Amniotic epithelial cell (primary cell): ENCODE results near the gene RAB34.

Experiments
- DNase-seq: peaks from one replicate; pipeline ENCODE4 v3.0.0-alpha.2; 2010; ENCODE audit warnings: low read depth

The RAB34 gene

GRCh38 chr17:28717578-28718332 is at the start of gene RAB34:
RAB34 (minus strand) TSS chr17:28717868; CDS start chr17:28717266, 602 bp downstream.
- peak; percentile 89 for DNase-seq

- no peak for DNase-seq
Observed at GRCh38 chr17:28765038-28765437, 47.4 kb upstream of the RAB34 start.

GRCh38 chr17:28763804-28764266 is 46.2 kb upstream of the RAB34 start:
- DNase-seq = peak; percentile 58

GRCh38 chr17:28763137-28763799 is 45.6 kb upstream of the RAB34 start:
- no peak for DNase-seq

- DNase-seq = peak; percentile 45
Observed at GRCh38 chr17:28760601-28761562, 43.2 kb upstream of the RAB34 start.

- no peak for DNase-seq
Observed at GRCh38 chr17:28759256-28759865, 41.7 kb upstream of the RAB34 start.

GRCh38 chr17:28758411-28759121 is 40.9 kb upstream of the RAB34 start:
- DNase-seq = no peak

GRCh38 chr17:28756049-28756804 is 38.6 kb upstream of the RAB34 start:
- DNase-seq = no peak

GRCh38 chr17:28755486-28755885 is 37.8 kb upstream of the RAB34 start:
- no peak for DNase-seq

- no peak for DNase-seq
Observed at GRCh38 chr17:28751600-28752366, 34.1 kb upstream of the RAB34 start.

- peak; percentile 87 for DNase-seq
Observed at GRCh38 chr17:28750178-28751047, 32.7 kb upstream of the RAB34 start.

- DNase-seq = no peak
Observed at GRCh38 chr17:28749516-28750177, 32.0 kb upstream of the RAB34 start.

- no peak for DNase-seq
Observed at GRCh38 chr17:28748852-28749515, 31.3 kb upstream of the RAB34 start.

- no peak for DNase-seq
Observed at GRCh38 chr17:28747801-28748750, 30.4 kb upstream of the RAB34 start.

- DNase-seq = no peak
Observed at GRCh38 chr17:28747051-28747691, 29.5 kb upstream of the RAB34 start.

GRCh38 chr17:28746611-28747050 is 29.0 kb upstream of the RAB34 start:
- DNase-seq = no peak
